ENCODE results near the gene MCTP2. TPM values are rescaled to one million over a fixed set of nuclear protein-coding genes. Genes with fewer than 3 reads are reported as not detected.
"Not testable (repeated sequence)": the region's sequence is repeated elsewhere in the genome, so short reads cannot be mapped to it uniquely, and the experiment has no call there.

The MCTP2 gene
- total RNA-seq, 1 donor from 2014 or later = not detected

- DNase-seq (ENCODE audit: low read depth) = no peak
Observed at GRCh38 chr15:94234300-94234699, 2.9 kb downstream of the MCTP2 start.

GRCh38 chr15:94235041-94235440 is 3.7 kb downstream of the MCTP2 start:
- no peak for DNase-seq (ENCODE audit: low read depth)

- no peak for DNase-seq (ENCODE audit: low read depth)
Observed at GRCh38 chr15:94235646-94236045, 4.3 kb downstream of the MCTP2 start.

- DNase-seq (ENCODE audit: low read depth) = no peak
Observed at GRCh38 chr15:94236608-94237007, 5.2 kb downstream of the MCTP2 start.

GRCh38 chr15:94237903-94238302 is 6.5 kb downstream of the MCTP2 start:
- DNase-seq (ENCODE audit: low read depth) = no peak

- DNase-seq (ENCODE audit: low read depth) = no peak
Observed at GRCh38 chr15:94238539-94239118, 7.3 kb downstream of the MCTP2 start.

- no peak for DNase-seq (ENCODE audit: low read depth)
Observed at GRCh38 chr15:94239474-94239873, 8.1 kb downstream of the MCTP2 start.

- no peak for DNase-seq (ENCODE audit: low read depth)
Observed at GRCh38 chr15:94240480-94240879, 9.1 kb downstream of the MCTP2 start.

GRCh38 chr15:94242257-94242656 is 10.9 kb downstream of the MCTP2 start:
- no peak for DNase-seq (ENCODE audit: low read depth)

GRCh38 chr15:94243003-94243402 is 11.6 kb downstream of the MCTP2 start:
- DNase-seq (ENCODE audit: low read depth) = not testable (repeated sequence)

GRCh38 chr15:94243418-94243817 is 12.1 kb downstream of the MCTP2 start:
- no peak for DNase-seq (ENCODE audit: low read depth)

GRCh38 chr15:94246016-94246415 is 14.7 kb downstream of the MCTP2 start:
- DNase-seq (ENCODE audit: low read depth) = no peak

- DNase-seq (ENCODE audit: low read depth) = no peak
Observed at GRCh38 chr15:94247789-94248638, 16.7 kb downstream of the MCTP2 start.

- DNase-seq (ENCODE audit: low read depth) = no peak
Observed at GRCh38 chr15:94250801-94251200, 19.4 kb downstream of the MCTP2 start.

GRCh38 chr15:94252223-94252766 is 20.9 kb downstream of the MCTP2 start:
- no peak for DNase-seq (ENCODE audit: low read depth)

- DNase-seq (ENCODE audit: low read depth) = no peak
Observed at GRCh38 chr15:94252906-94253491, 21.6 kb downstream of the MCTP2 start.

- DNase-seq (ENCODE audit: low read depth) = no peak
Observed at GRCh38 chr15:94253742-94254141, 22.4 kb downstream of the MCTP2 start.

- no peak for DNase-seq (ENCODE audit: low read depth)
Observed at GRCh38 chr15:94255540-94255939, 24.2 kb downstream of the MCTP2 start.

GRCh38 chr15:94256511-94256910 is 25.1 kb downstream of the MCTP2 start:
- DNase-seq (ENCODE audit: low read depth) = no peak

GRCh38 chr15:94257776-94258175 is 26.4 kb downstream of the MCTP2 start:
- not testable (repeated sequence) for DNase-seq (ENCODE audit: low read depth)

GRCh38 chr15:94258246-94258645 is 26.9 kb downstream of the MCTP2 start:
- no peak for DNase-seq (ENCODE audit: low read depth)

- no peak for DNase-seq (ENCODE audit: low read depth)
Observed at GRCh38 chr15:94259121-94259751, 27.9 kb downstream of the MCTP2 start.
